Large intestine (tissue), 3 donors: ENCODE data around the gene MKNK2. TPM values are rescaled to one million over a fixed set of nuclear protein-coding genes. Genes with fewer than 3 reads are reported as not detected.

Experiments used
- DNase-seq, 2 donors: peaks; one replicate each; pipeline versions ENCODE4 v3.0.0 to v3.0.0-alpha.2; 2013
- H3K27ac ChIP-seq: one replicate; pipeline ENCODE4 v1.5.1; 2013; ENCODE audit warnings: low read length
- H3K27me3 ChIP-seq: 2 replicates; pipeline ENCODE4 v1.6.1; 2013; ENCODE audit warnings: low read length; ENCODE audit not compliant: control insufficient read depth, insufficient read depth
- H3K36me3 ChIP-seq: 2 replicates; pipeline ENCODE4 v1.6.1; 2013; ENCODE audit warnings: low read length; ENCODE audit not compliant: control insufficient read depth, insufficient read depth
- H3K4me1 ChIP-seq: one replicate; pipeline ENCODE4 v1.6.1; 2013; ENCODE audit warnings: low read length; ENCODE audit not compliant: control insufficient read depth, insufficient read depth
- H3K4me3 ChIP-seq: one replicate; pipeline ENCODE4 v1.5.1; 2013; ENCODE audit warnings: low read length
- H3K9me3 ChIP-seq: one replicate; pipeline ENCODE4 v1.6.1; 2013; ENCODE audit warnings: mild to moderate bottlenecking, low read depth, low read length, moderate library complexity; ENCODE audit not compliant: control insufficient read depth
- WGBS: methylation state at CpG from one replicate; pipeline ENCODE4 v1.1.5; 2013; ENCODE audit warnings: low lambda C conversion rate; ENCODE audit not compliant: insufficient coverage; 5-methylcytosine and 5-hydroxymethylcytosine counted together
- polyA plus RNA-seq: library from polyadenylated mRNA; unstranded; fragments of 120-200 nt; gene quantifications from one replicate; pipeline ENCODE4 v1.2.1, GENCODE V29; 2013

Gene MKNK2
- polyA plus RNA-seq, 1 donor, result 86.8 TPM

GRCh38 chr19:2010135-2010668 is 40.8 kb downstream of the MKNK2 start:
- Histone ChIP-seq H3K4me3 (no peak overlapping the region), H3K4me1 (peaks cover 4% of the 10 kb centered on the region), H3K9me3 (peaks cover 8% of the 10 kb centered on the region), H3K27me3 (no peaks in the 10 kb centered on the region), H3K27ac (no peak overlapping the region), H3K36me3 (peaks cover 12% of the 10 kb centered on the region)
- no peak for DNase-seq
- WGBS, result no CpG with 5 or more reads among the region's 20 CpGs

- no peak for DNase-seq
Measured at GRCh38 chr19:2003874-2004273, 47.2 kb downstream of the MKNK2 start.

GRCh38 chr19:1999856-2000515 is 51.1 kb downstream of the MKNK2 start:
- H3K36me3 ChIP-seq, result peaks cover 45% of the 10 kb centered on the region
- DNase-seq, result no peak
- no peak overlapping the region for H3K27ac ChIP-seq
- no peak overlapping the region for H3K4me3 ChIP-seq
- H3K27me3 ChIP-seq, result no peaks in the 10 kb centered on the region
- H3K9me3 ChIP-seq, result peaks cover 5% of the 10 kb centered on the region
- no peaks in the 10 kb centered on the region for H3K4me1 ChIP-seq
- WGBS, result 93% methylated on average over 3 of the region's 26 CpGs

More at GRCh38 chr19:2003874-2004273, 47.2 kb downstream of the MKNK2 start:
- Histone ChIP-seq H3K27ac (no peak overlapping the region), H3K9me3 (peaks cover 4% of the 10 kb centered on the region), H3K4me1 (no peaks in the 10 kb centered on the region), H3K27me3 (no peaks in the 10 kb centered on the region), H3K4me3 (no peak overlapping the region), H3K36me3 (peaks cover 29% of the 10 kb centered on the region)
- WGBS, result 100% methylated on average over 1 of the region's 4 CpGs

- whole genome bisulfite sequencing, result no CpG with 5 or more reads among the region's 52 CpGs
- DNase-seq, result no peak
- Histone ChIP-seq H3K4me1 (no peaks in the 10 kb centered on the region), H3K27me3 (no peaks in the 10 kb centered on the region), H3K27ac (no peak overlapping the region), H3K36me3 (peaks cover 45% of the 10 kb centered on the region), H3K4me3 (no peak overlapping the region), H3K9me3 (peaks cover 5% of the 10 kb centered on the region)
Measured at GRCh38 chr19:1998712-1999708, 52.0 kb downstream of the MKNK2 start.

- no peaks in the 10 kb centered on the region for H3K27me3 ChIP-seq
- 100% methylated on average over 6 of the region's 31 CpGs for WGBS
Measured at GRCh38 chr19:1997353-1998233, 53.5 kb downstream of the MKNK2 start.

GRCh38 chr19:1992759-1993260 is 58.2 kb downstream of the MKNK2 start:
- Histone ChIP-seq H3K4me3 (no peak overlapping the region), H3K27ac (no peak overlapping the region), H3K9me3 (peaks cover 12% of the 10 kb centered on the region), H3K4me1 (no peaks in the 10 kb centered on the region), H3K27me3 (no peaks in the 10 kb centered on the region), H3K36me3 (peaks cover 56% of the 10 kb centered on the region)
- no peak for DNase-seq
- WGBS, result no CpG with 5 or more reads among the region's 44 CpGs

More at GRCh38 chr19:1997353-1998233, 53.5 kb downstream of the MKNK2 start:
- Histone ChIP-seq H3K36me3 (peaks cover 49% of the 10 kb centered on the region), H3K9me3 (peaks cover 9% of the 10 kb centered on the region), H3K4me3 (no peak overlapping the region), H3K4me1 (no peaks in the 10 kb centered on the region), H3K27ac (no peak overlapping the region)
- DNase-seq, result no peak

GRCh38 chr19:1991018-1991913 is 59.8 kb downstream of the MKNK2 start:
- Histone ChIP-seq H3K36me3 (peaks cover 67% of the 10 kb centered on the region), H3K27me3 (no peaks in the 10 kb centered on the region), H3K9me3 (peaks cover 11% of the 10 kb centered on the region), H3K4me1 (no peaks in the 10 kb centered on the region), H3K4me3 (no peak overlapping the region), H3K27ac (no peak overlapping the region)
- WGBS, result no CpG with 5 or more reads among the region's 30 CpGs
- DNase-seq, result no peak

GRCh38 chr19:1990230-1991017 is 60.6 kb downstream of the MKNK2 start:
- H3K4me3 ChIP-seq, result no peak overlapping the region
- H3K9me3 ChIP-seq, result peaks cover 17% of the 10 kb centered on the region
- WGBS, result no CpG with 5 or more reads among the region's 34 CpGs
- DNase-seq, result no peak
- peaks cover 70% of the 10 kb centered on the region for H3K36me3 ChIP-seq
- H3K27ac ChIP-seq, result no peak overlapping the region
- H3K4me1 ChIP-seq, result no peaks in the 10 kb centered on the region
- no peaks in the 10 kb centered on the region for H3K27me3 ChIP-seq
